Keratinocyte (primary cell): ENCODE measurements around the gene ZNF598. TPM values are rescaled to one million over a fixed set of nuclear protein-coding genes. Genes with fewer than 3 reads are reported as not detected.
A peak's percentile ranks its signal among the peaks of the same experiment; 100 is the strongest.

Experiments
- DNase-seq: peaks from one replicate; pipeline ENCODE4 v3.0.0-alpha.2; 2011; ENCODE audit warnings: low read depth, missing footprints, low spot score
- FAIRE-seq: peaks from 2 replicates; lab custom pipeline; 2011; peaks lifted over from hg19 to GRCh38; lab: Jason Lieb, UNC
- H2AFZ ChIP-seq: 2 replicates; pipeline ENCODE4 v1.6.0; 2012; ENCODE audit warnings: low read length, control low read depth, inconsistent platforms; ENCODE audit not compliant: control insufficient read depth
- H3K27ac ChIP-seq: 2 replicates; pipeline ENCODE4 v1.5.1; 2011; ENCODE audit warnings: low read length; ENCODE audit not compliant: control insufficient read depth, insufficient read depth
- H3K27me3 ChIP-seq: 3 replicates; pipeline ENCODE4 v1.6.0; 2011; ENCODE audit warnings: low read length; ENCODE audit not compliant: control insufficient read depth, insufficient read depth; ENCODE audit errors: extremely low read depth
- H3K36me3 ChIP-seq, 2 experiments: 2 replicates in 1 of 2; 3 replicates in 1 of 2; pipeline ENCODE4 v1.5.1; 2011; ENCODE audit warnings: low read length in 2 of 2, mild to moderate bottlenecking in 1 of 2; ENCODE audit not compliant: control insufficient read depth in 2 of 2, insufficient read depth in 2 of 2; ENCODE audit errors: extremely low read depth in 1 of 2
- H3K4me1 ChIP-seq: 3 replicates; pipeline ENCODE4 v1.5.1; 2011; ENCODE audit warnings: low read length; ENCODE audit not compliant: control insufficient read depth, insufficient read depth; ENCODE audit errors: extremely low read depth
- H3K4me2 ChIP-seq: 3 replicates; pipeline ENCODE4 v1.6.0; 2011; ENCODE audit warnings: low read depth, low read length; ENCODE audit not compliant: control insufficient read depth, insufficient read depth; ENCODE audit errors: extremely low read depth
- H3K4me3 ChIP-seq, 3 experiments: fragments of 200-600 bp in 1 of 3; sonication (generic) in 1 of 3; 2 replicates in 2 of 3; 3 replicates in 1 of 3; pipeline ENCODE4 v1.5.1; 2011 to 2016; ENCODE audit warnings: low read length in 3 of 3, mild to moderate bottlenecking in 3 of 3, control low read depth in 2 of 3, inconsistent platforms in 1 of 3, low read depth in 1 of 3, mixed read lengths in 1 of 3, mixed run types in 1 of 3, moderate library complexity in 1 of 3; ENCODE audit not compliant: control insufficient read depth in 2 of 3, insufficient read depth in 2 of 3; ENCODE audit errors: extremely low read depth in 1 of 3
- H3K79me2 ChIP-seq: 2 replicates; pipeline ENCODE4 v1.6.0; 2012; ENCODE audit warnings: low read length; ENCODE audit not compliant: control insufficient read depth, insufficient read depth
- H3K9ac ChIP-seq: 3 replicates; pipeline ENCODE4 v1.6.0; 2011; ENCODE audit warnings: low read length; ENCODE audit not compliant: control insufficient read depth, insufficient read depth; ENCODE audit errors: extremely low read depth
- H3K9me1 ChIP-seq: 3 replicates; pipeline ENCODE4 v1.6.0; 2011; ENCODE audit warnings: low read length; ENCODE audit not compliant: control insufficient read depth, insufficient read depth; ENCODE audit errors: extremely low read depth
- H3K9me3 ChIP-seq: 2 replicates; pipeline ENCODE4 v1.5.1; 2012; ENCODE audit warnings: low read depth, low read length; ENCODE audit not compliant: control insufficient read depth
- H4K20me1 ChIP-seq: 3 replicates; pipeline ENCODE4 v1.6.0; 2011; ENCODE audit warnings: low read length; ENCODE audit not compliant: control insufficient read depth, insufficient read depth; ENCODE audit errors: extremely low read depth
- EZH2 ChIP-seq: IDR thresholded peaks from one replicate; pipeline ENCODE4 v1.6.1; 2012; ENCODE audit warnings: inconsistent platforms, mild to moderate bottlenecking, low read length, moderate library complexity
- dilution Hi-C: fragments of 300-500 bp; cut with MboI; formaldehyde crosslinking; loops from one replicate; pipeline ENCODE4 v1.7.0; 2020; ENCODE audit warnings: low sequenced_read_pairs; ENCODE audit not compliant: extremely low pct_ligation_motif_present
- polyA plus RNA-seq, 5 experiments: library from polyadenylated mRNA; depleted of rRNA in 3 of 5; stranded (reverse) in 3 of 5; stranded (forward) in 1 of 5; unstranded in 1 of 5; fragments of >200 nt; gene quantifications; 1 replicate in 1 of 5; 2 replicates in 3 of 5; 3 replicates in 1 of 5; pipeline versions ENCODE4 v1.2.1 to v1.2.3, GENCODE V29; 2011 to 2012; ENCODE audit warnings: missing spikeins in 2 of 5, low read depth in 1 of 5, low replicate concordance in 1 of 5
- TF ChIP-seq, protein P1 (sequence below), 3 experiments: IDR thresholded peaks in 1 of 3; conservative IDR thresholded peaks in 1 of 3; optimal IDR thresholded peaks in 1 of 3; 2 replicates in 2 of 3; 3 replicates in 1 of 3; pipeline versions ENCODE3 to v1.5.1; 2011; ENCODE audit warnings: low read length in 3 of 3, mild to moderate bottlenecking in 3 of 3, moderate library complexity in 2 of 3, control low read depth in 1 of 3, inconsistent platforms in 1 of 3; ENCODE audit not compliant: insufficient read depth in 2 of 3; ENCODE audit errors: extremely low read depth in 1 of 3

The ZNF598 gene
- polyA plus RNA-seq, 1 donor (not counting 4 experiments of a cell fraction or from before 2014, with no cell fraction given) = 18.0 TPM

- Histone ChIP-seq H3K9ac (peak within 1 kb of the TSS; percentile 82), H3K9me1 (no peaks in the 10 kb centered on the region), H3K36me3 (peaks cover 4 to 6% of the 10 kb centered on the region in 2 experiments), H3K4me1 (peaks cover 12% of the 10 kb centered on the region), H3K79me2 (peaks cover 12% of the 10 kb centered on the region), H2AFZ (peak within 1 kb of the TSS; percentile 78), H3K27ac (peak within 1 kb of the TSS; percentile 8), H3K4me3 (peak within 1 kb of the TSS; percentile 77 to 89 (median 84)), H4K20me1 (no peaks in the 10 kb centered on the region), H3K4me2 (peak within 1 kb of the TSS; percentile 98), H3K9me3 (no peaks in the 10 kb centered on the region), H3K27me3 (no peaks in the 10 kb centered on the region)
- peak; percentile 77 for DNase-seq
- dilution Hi-C loops = no loop called here
- no peak for TF ChIP-seq EZH2
- TF ChIP-seq, protein P1, sequence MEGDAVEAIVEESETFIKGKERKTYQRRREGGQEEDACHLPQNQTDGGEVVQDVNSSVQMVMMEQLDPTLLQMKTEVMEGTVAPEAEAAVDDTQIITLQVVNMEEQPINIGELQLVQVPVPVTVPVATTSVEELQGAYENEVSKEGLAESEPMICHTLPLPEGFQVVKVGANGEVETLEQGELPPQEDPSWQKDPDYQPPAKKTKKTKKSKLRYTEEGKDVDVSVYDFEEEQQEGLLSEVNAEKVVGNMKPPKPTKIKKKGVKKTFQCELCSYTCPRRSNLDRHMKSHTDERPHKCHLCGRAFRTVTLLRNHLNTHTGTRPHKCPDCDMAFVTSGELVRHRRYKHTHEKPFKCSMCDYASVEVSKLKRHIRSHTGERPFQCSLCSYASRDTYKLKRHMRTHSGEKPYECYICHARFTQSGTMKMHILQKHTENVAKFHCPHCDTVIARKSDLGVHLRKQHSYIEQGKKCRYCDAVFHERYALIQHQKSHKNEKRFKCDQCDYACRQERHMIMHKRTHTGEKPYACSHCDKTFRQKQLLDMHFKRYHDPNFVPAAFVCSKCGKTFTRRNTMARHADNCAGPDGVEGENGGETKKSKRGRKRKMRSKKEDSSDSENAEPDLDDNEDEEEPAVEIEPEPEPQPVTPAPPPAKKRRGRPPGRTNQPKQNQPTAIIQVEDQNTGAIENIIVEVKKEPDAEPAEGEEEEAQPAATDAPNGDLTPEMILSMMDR (optimal IDR thresholded peaks at IDR 0.05 in 1 of 3, IDR thresholded peaks at IDR 0.05 in 1 of 3, conservative IDR thresholded peaks at IDR 0.05 in 1 of 3; ENCODE audit: extremely low read depth in 1 of 3, insufficient read depth in 2 of 3, low read length in 3 of 3) = peak in 2 of 3 experiments; percentile 9 to 61
- FAIRE-seq = peak; percentile 74
These were observed 37.9 kb upstream of the ZNF598 start, which contains the start of the genes NTHL1 and TSC2 for GRCh38 chr16:2047330-2048115. Gene NTHL1 (minus strand): TSS chr16:2047834. CDS start chr16:2047823, 11 bp downstream. Gene TSC2 (plus strand): TSS chr16:2047985. CDS start chr16:2048616, 631 bp downstream.

DNA sequence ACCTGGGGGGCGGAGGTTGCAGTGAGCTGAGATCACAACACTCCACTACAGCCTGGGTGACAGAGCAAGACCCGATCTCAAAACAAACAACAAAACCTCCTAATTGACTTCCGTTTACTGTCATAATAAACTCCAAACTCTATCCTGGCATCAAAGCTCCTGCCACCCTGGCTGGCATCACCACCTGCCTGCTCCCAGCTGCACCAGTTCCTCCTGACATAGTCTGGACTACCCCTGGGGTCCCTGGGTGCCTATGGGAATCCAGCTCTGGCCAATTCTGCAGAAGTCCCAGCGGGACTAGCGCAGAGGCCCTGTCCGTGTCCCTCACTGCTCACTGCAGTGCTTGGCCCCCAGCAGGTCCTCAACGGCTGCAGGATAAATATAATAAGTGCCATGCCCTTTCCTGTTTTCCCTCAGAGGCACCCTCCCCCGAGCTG lies 37.3 kb upstream of the ZNF598 start:
- peak overlapping the region; percentile 78 for H2AFZ ChIP-seq
- H3K36me3 ChIP-seq = peaks cover under 1 to 4% of the 10 kb centered on the region in 2 experiments
- peak overlapping the region; percentile 77 to 89 (median 84) for H3K4me3 ChIP-seq
- H3K79me2 ChIP-seq = peaks cover 12% of the 10 kb centered on the region
- H4K20me1 ChIP-seq = no peaks in the 10 kb centered on the region
- H3K9ac ChIP-seq = peak overlapping the region; percentile 82
- no peak for DNase-seq
- no peaks in the 10 kb centered on the region for H3K27me3 ChIP-seq
- TF ChIP-seq EZH2 = no peak
- TF ChIP-seq, protein P1 (optimal IDR thresholded peaks at IDR 0.05 in 1 of 3, IDR thresholded peaks at IDR 0.05 in 1 of 3, conservative IDR thresholded peaks at IDR 0.05 in 1 of 3; ENCODE audit: extremely low read depth in 1 of 3, insufficient read depth in 2 of 3, low read length in 3 of 3) = no peak
- FAIRE-seq = no peak
- peaks cover 12% of the 10 kb centered on the region for H3K4me1 ChIP-seq
- H3K9me3 ChIP-seq = no peaks in the 10 kb centered on the region
- no peak overlapping the region for H3K27ac ChIP-seq
- peak overlapping the region; percentile 96 for H3K4me2 ChIP-seq
- dilution Hi-C loops = no loop called here
- H3K9me1 ChIP-seq = no peaks in the 10 kb centered on the region
